GM12878 (cell line): ENCODE results near the gene EEF1A1. TPM values are rescaled to one million over a fixed set of nuclear protein-coding genes. Genes with fewer than 3 reads are reported as not detected.

Experiments used
- ATF7 ChIP-seq: fragments of 450-650 bp; IDR thresholded peaks from 2 replicates; pipeline ENCODE4 v1.6.1; 2016; ENCODE audit warnings: low read depth, mild to moderate bottlenecking
- CREB1 ChIP-seq: IDR thresholded peaks from 2 replicates; pipeline ENCODE4 v1.6.1; 2012; ENCODE audit warnings: low read depth, mild to moderate bottlenecking, inconsistent platforms
- CREM ChIP-seq: IDR thresholded peaks from 2 replicates; pipeline ENCODE4 v1.6.1; 2014; ENCODE audit warnings: antibody characterized with exemption, low read depth
- KDM1A ChIP-seq: fragments of 200-600 bp; sonication (generic); IDR thresholded peaks from 2 replicates; pipeline ENCODE4 v1.6.1; 2016; ENCODE audit warnings: borderline replicate concordance
- KLF5 ChIP-seq: fragments of 450-650 bp; IDR thresholded peaks from 2 replicates; pipeline ENCODE4 v1.6.1; 2014; ENCODE audit warnings: mild to moderate bottlenecking; ENCODE audit not compliant: partially characterized antibody
- LARP7 ChIP-seq: fragments of 450-650 bp; IDR thresholded peaks from 2 replicates; pipeline ENCODE4 v1.6.1; 2017; ENCODE audit warnings: mild to moderate bottlenecking
- MEF2A ChIP-seq: IDR thresholded peaks from 2 replicates; pipeline ENCODE4 v1.6.1; 2011; ENCODE audit warnings: low read depth, mild to moderate bottlenecking, low read length, moderate library complexity; ENCODE audit not compliant: insufficient read depth
- NFIC ChIP-seq: IDR thresholded peaks from 2 replicates; pipeline ENCODE4 v1.6.1; 2012; ENCODE audit warnings: low read depth, mild to moderate bottlenecking, inconsistent platforms, low read length, moderate library complexity
- NR2C2 ChIP-seq: IDR thresholded peaks from 2 replicates; pipeline ENCODE4 v1.6.1; 2011; ENCODE audit warnings: borderline replicate concordance, low read depth; ENCODE audit not compliant: control insufficient read depth, insufficient read length
- RCOR1 ChIP-seq: conservative IDR thresholded peaks from 2 replicates; pipeline ENCODE4 v1.6.1; 2012; ENCODE audit warnings: low read depth, low read length, improper control_type of control experiment
- polyA plus RNA-seq, 11 experiments: library from polyadenylated mRNA; depleted of rRNA in 4 of 11; unstranded in 6 of 11; stranded (reverse) in 5 of 11; fragments of >200 nt; fragmentation: Nextera tagmentation in 4 of 11; fragmentation: Illumina TruSeq in 1 of 11; extraction: Ambion mirVana in 4 of 11; extraction: Trizol in 1 of 11; gene quantifications; 1 replicate in 1 of 11; 2 replicates in 10 of 11; pipeline versions ENCODE4 v1.2.1 to v1.2.3, GENCODE V29; 2011 to 2016; ENCODE audit warnings: inconsistent platforms in 2 of 11, missing spikeins in 2 of 11, low read depth in 1 of 11
- total RNA-seq, 4 experiments: library from RNA; depleted of rRNA in 3 of 4; stranded (reverse); fragments of >200 nt in 3 of 4; fragmentation: Illumina TruSeq in 1 of 4; extraction: Trizol in 1 of 4; gene quantifications; 2 replicates each; pipeline versions ENCODE4 v1.2.1 to v1.2.3, GENCODE V29; 2013 to 2021
- TF ChIP-seq, protein P1 (sequence below): fragments of 450-650 bp; IDR thresholded peaks from 2 replicates; pipeline ENCODE4 v1.6.1; 2016; ENCODE audit warnings: mild to moderate bottlenecking, moderate library complexity, borderline replicate concordance
- TF ChIP-seq, protein P2 (sequence below): IDR thresholded peaks from 2 replicates; pipeline ENCODE4 v1.6.1; 2012; ENCODE audit warnings: improper control_type of control experiment, low read depth, low read length; ENCODE audit not compliant: insufficient replicate concordance
- TF ChIP-seq, protein P3 (sequence below): fragments of 450-650 bp; conservative IDR thresholded peaks from 2 replicates; pipeline ENCODE4 v1.6.1; 2017; ENCODE audit warnings: mild to moderate bottlenecking, moderate library complexity
- TF ChIP-seq, protein P4 (sequence below): fragments of 450-650 bp; IDR thresholded peaks from 2 replicates; pipeline ENCODE4 v1.6.1; 2017; ENCODE audit warnings: mild to moderate bottlenecking, moderate library complexity

Gene EEF1A1
- total and polyA plus RNA-seq, 10 of the 15 experiments (the other 5 are each of a cell fraction or from before 2014, with no cell fraction given) = 4,214 to 18,090 (median 14,132) TPM

DNA sequence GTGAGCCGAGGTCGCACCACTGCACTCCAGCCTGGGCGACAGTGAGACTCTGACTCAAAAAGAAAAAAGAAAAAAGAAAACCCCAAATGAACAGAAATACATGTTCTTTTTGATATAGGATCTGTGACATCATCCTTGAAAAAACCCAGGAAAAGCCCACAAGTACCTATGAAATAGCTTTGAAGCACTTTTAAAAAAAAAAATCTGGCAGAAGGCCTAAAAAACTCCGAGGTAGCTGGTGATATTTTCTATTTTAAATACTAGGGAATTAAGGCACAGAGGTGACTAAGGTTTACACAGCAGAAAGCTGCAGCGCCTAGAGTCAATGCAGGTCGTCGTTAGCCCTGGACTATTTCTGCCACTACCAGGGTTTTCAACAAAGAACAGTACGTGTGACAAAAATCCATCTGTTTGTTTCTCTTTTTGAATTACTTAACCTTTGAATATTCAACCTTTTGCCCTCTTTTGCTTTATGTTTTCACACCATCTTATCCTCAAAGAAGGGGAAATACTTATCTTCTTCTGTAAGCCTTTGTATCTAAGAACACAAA is 39.4 kb upstream of the EEF1A1 start (continued):
- TF ChIP-seq MEF2A (peak; percentile 29; the same call in 1 of the 2 replicates), ATF7 (peak; percentile 41; the same call in 1 of the 2 replicates), LARP7 (no peak), NFIC (peak; percentile 59; the same call in 1 of the 2 replicates), KLF5 (no peak), CREB1 (no peak), CREM (peak; percentile 42; the same call in 1 of the 2 replicates), NR2C2 (no peak), KDM1A (no peak), RCOR1 (no peak)
- TF ChIP-seq, protein P1, sequence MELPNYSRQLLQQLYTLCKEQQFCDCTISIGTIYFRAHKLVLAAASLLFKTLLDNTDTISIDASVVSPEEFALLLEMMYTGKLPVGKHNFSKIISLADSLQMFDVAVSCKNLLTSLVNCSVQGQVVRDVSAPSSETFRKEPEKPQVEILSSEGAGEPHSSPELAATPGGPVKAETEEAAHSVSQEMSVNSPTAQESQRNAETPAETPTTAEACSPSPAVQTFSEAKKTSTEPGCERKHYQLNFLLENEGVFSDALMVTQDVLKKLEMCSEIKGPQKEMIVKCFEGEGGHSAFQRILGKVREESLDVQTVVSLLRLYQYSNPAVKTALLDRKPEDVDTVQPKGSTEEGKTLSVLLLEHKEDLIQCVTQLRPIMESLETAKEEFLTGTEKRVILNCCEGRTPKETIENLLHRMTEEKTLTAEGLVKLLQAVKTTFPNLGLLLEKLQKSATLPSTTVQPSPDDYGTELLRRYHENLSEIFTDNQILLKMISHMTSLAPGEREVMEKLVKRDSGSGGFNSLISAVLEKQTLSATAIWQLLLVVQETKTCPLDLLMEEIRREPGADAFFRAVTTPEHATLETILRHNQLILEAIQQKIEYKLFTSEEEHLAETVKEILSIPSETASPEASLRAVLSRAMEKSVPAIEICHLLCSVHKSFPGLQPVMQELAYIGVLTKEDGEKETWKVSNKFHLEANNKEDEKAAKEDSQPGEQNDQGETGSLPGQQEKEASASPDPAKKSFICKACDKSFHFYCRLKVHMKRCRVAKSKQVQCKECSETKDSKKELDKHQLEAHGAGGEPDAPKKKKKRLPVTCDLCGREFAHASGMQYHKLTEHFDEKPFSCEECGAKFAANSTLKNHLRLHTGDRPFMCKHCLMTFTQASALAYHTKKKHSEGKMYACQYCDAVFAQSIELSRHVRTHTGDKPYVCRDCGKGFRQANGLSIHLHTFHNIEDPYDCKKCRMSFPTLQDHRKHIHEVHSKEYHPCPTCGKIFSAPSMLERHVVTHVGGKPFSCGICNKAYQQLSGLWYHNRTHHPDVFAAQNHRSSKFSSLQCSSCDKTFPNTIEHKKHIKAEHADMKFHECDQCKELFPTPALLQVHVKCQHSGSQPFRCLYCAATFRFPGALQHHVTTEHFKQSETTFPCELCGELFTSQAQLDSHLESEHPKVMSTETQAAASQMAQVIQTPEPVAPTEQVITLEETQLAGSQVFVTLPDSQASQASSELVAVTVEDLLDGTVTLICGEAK = no peak
- TF ChIP-seq, protein P2, sequence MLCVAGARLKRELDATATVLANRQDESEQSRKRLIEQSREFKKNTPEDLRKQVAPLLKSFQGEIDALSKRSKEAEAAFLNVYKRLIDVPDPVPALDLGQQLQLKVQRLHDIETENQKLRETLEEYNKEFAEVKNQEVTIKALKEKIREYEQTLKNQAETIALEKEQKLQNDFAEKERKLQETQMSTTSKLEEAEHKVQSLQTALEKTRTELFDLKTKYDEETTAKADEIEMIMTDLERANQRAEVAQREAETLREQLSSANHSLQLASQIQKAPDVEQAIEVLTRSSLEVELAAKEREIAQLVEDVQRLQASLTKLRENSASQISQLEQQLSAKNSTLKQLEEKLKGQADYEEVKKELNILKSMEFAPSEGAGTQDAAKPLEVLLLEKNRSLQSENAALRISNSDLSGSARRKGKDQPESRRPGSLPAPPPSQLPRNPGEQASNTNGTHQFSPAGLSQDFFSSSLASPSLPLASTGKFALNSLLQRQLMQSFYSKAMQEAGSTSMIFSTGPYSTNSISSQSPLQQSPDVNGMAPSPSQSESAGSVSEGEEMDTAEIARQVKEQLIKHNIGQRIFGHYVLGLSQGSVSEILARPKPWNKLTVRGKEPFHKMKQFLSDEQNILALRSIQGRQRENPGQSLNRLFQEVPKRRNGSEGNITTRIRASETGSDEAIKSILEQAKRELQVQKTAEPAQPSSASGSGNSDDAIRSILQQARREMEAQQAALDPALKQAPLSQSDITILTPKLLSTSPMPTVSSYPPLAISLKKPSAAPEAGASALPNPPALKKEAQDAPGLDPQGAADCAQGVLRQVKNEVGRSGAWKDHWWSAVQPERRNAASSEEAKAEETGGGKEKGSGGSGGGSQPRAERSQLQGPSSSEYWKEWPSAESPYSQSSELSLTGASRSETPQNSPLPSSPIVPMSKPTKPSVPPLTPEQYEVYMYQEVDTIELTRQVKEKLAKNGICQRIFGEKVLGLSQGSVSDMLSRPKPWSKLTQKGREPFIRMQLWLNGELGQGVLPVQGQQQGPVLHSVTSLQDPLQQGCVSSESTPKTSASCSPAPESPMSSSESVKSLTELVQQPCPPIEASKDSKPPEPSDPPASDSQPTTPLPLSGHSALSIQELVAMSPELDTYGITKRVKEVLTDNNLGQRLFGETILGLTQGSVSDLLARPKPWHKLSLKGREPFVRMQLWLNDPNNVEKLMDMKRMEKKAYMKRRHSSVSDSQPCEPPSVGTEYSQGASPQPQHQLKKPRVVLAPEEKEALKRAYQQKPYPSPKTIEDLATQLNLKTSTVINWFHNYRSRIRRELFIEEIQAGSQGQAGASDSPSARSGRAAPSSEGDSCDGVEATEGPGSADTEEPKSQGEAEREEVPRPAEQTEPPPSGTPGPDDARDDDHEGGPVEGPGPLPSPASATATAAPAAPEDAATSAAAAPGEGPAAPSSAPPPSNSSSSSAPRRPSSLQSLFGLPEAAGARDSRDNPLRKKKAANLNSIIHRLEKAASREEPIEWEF = no peak
- TF ChIP-seq, protein P3, sequence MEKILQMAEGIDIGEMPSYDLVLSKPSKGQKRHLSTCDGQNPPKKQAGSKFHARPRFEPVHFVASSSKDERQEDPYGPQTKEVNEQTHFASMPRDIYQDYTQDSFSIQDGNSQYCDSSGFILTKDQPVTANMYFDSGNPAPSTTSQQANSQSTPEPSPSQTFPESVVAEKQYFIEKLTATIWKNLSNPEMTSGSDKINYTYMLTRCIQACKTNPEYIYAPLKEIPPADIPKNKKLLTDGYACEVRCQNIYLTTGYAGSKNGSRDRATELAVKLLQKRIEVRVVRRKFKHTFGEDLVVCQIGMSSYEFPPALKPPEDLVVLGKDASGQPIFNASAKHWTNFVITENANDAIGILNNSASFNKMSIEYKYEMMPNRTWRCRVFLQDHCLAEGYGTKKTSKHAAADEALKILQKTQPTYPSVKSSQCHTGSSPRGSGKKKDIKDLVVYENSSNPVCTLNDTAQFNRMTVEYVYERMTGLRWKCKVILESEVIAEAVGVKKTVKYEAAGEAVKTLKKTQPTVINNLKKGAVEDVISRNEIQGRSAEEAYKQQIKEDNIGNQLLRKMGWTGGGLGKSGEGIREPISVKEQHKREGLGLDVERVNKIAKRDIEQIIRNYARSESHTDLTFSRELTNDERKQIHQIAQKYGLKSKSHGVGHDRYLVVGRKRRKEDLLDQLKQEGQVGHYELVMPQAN = 0 out of 2 replicates have a peak, but pooled peaks have one; percentile 23
- TF ChIP-seq, protein P4, sequence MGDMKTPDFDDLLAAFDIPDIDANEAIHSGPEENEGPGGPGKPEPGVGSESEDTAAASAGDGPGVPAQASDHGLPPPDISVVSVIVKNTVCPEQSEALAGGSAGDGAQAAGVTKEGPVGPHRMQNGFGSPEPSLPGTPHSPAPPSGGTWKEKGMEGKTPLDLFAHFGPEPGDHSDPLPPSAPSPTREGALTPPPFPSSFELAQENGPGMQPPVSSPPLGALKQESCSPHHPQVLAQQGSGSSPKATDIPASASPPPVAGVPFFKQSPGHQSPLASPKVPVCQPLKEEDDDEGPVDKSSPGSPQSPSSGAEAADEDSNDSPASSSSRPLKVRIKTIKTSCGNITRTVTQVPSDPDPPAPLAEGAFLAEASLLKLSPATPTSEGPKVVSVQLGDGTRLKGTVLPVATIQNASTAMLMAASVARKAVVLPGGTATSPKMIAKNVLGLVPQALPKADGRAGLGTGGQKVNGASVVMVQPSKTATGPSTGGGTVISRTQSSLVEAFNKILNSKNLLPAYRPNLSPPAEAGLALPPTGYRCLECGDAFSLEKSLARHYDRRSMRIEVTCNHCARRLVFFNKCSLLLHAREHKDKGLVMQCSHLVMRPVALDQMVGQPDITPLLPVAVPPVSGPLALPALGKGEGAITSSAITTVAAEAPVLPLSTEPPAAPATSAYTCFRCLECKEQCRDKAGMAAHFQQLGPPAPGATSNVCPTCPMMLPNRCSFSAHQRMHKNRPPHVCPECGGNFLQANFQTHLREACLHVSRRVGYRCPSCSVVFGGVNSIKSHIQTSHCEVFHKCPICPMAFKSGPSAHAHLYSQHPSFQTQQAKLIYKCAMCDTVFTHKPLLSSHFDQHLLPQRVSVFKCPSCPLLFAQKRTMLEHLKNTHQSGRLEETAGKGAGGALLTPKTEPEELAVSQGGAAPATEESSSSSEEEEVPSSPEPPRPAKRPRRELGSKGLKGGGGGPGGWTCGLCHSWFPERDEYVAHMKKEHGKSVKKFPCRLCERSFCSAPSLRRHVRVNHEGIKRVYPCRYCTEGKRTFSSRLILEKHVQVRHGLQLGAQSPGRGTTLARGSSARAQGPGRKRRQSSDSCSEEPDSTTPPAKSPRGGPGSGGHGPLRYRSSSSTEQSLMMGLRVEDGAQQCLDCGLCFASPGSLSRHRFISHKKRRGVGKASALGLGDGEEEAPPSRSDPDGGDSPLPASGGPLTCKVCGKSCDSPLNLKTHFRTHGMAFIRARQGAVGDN = no peak
